Activated T-cell treated with anti-CD3 and anti-CD28 coated beads, Interleukin-2, amount 50 U/mL, for 1 hour (primary cell): Measurements from ENCODE around the gene PLXDC2.

Source experiments
- DNase-seq: peaks from one replicate; pipeline ENCODE4 v3.0.0-alpha.2; 2020

PLXDC2 gene

DNA sequence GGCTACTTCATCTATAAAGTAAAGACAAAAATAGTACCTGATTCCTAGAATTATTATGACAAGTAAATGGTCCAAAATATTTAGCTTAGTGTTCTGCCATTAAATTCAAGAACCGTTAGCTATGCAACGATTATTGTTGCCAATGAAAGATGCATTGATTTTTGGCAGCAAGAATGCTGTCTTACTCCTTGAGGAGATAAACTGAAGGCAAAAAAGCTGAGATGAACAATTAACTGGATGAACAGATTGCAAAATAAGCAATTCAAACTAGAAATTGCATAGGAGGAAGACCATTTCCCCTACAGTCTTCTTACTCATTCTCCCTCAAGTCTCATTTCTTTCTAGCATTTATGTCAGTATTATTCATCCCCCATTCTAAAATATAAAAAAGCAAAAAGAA is 484.5 kb downstream of the PLXDC2 start:
- DNase-seq = no peak

DNA sequence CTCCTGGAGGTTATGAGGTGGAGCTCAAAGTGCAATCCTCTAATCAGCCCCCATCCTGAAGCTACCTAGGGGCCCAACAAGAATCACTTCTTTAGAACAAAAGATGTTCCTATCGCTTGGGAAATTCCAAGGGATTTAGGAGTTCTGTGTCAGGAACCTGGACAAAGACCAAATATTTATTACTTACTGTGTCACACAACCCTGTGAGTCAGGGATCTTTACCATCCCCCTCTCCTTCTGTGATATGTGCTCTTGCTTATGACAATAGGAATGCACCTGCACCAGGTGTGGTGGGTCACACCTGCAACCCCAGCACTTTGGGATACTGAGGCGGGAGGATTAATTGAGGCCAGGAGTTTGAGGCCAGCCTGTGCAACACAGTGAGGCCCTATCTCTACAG is 485.8 kb downstream of the PLXDC2 start:
- DNase-seq = no peak

GRCh38 chr10:20303453-20304152 is 487.4 kb downstream of the PLXDC2 start:
- DNase-seq = no peak

GRCh38 chr10:20313665-20314064 is 497.4 kb downstream of the PLXDC2 start:
- no peak for DNase-seq

DNA sequence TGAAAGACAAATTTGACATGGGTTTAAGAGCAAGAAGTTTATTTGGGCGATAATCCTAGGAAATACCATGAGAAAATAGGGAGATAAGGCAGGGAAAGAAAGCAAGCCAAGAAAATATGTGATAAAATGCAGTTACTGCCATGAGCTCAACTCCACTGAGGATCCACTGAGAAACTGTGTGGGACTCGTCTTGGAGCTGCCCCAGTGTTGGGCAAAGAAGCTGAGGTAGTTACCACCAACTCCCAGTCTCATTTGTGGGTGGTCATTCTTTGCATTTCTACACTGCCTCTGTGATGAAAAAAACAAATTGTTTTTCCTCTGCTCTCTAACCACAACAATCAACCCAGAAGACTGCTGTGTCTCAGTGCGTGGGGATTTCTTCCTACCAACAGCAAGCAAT is 498.2 kb downstream of the PLXDC2 start:
- no peak for DNase-seq

- no peak for DNase-seq
Observed at GRCh38 chr10:20327954-20328353, 511.7 kb downstream of the PLXDC2 start.

- DNase-seq = no peak
Observed at GRCh38 chr10:20330246-20330645, 514.0 kb downstream of the PLXDC2 start.

DNA sequence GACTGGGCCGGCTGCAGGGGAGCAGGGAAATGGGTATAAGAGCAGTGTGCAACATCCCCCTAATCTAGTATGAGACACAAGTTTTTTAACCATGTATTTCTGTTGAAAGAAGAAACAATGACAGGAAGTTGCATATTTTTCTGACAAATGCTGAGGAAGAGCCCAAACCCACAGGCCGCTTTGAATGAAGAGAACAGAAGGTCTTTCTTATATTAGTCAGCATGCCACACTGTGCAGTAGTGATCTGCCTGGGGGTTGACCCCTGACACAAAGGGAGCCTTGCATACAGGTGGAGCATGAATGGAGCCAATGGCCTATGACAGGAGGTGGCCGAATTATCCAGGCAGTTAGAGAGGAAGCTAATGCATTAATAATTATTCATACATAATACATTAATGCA is 518.3 kb downstream of the PLXDC2 start:
- DNase-seq = no peak
